ENCODE measurements around the gene PGM2.

The PGM2 gene

GRCh38 chr4:37864786-37865185 is 38.3 kb downstream of the PGM2 start:
- TF ChIP-seq FOXP2 (optimal IDR thresholded peaks at IDR 0.05; ENCODE audit: borderline replicate concordance, extremely low read depth, extremely low read length, insufficient read depth), result no peak
- TF ChIP-seq SIN3A (IDR thresholded peaks at IDR 0.05; ENCODE audit: borderline replicate concordance, insufficient read depth, low read length), result no peak
- TF ChIP-seq REST (IDR thresholded peaks at IDR 0.05; ENCODE audit: insufficient read depth in 1 of 2, low read depth in 2 of 2, low read length in 2 of 2), result no peak
- TF ChIP-seq POLR2AphosphoS5 (IDR thresholded peaks at IDR 0.05; ENCODE audit: low read depth, low read length), result no peak
- no peak for TF ChIP-seq TAF1 (IDR thresholded peaks at IDR 0.05; ENCODE audit: borderline replicate concordance, insufficient read depth, low read length)

GRCh38 chr4:37865450-37865849 is 39.0 kb downstream of the PGM2 start:
- TF ChIP-seq FOXP2 (optimal IDR thresholded peaks at IDR 0.05; ENCODE audit: borderline replicate concordance, extremely low read depth, extremely low read length, insufficient read depth), result no peak
- no peak for TF ChIP-seq SIN3A (IDR thresholded peaks at IDR 0.05; ENCODE audit: borderline replicate concordance, insufficient read depth, low read length)
- TF ChIP-seq POLR2AphosphoS5 (IDR thresholded peaks at IDR 0.05; ENCODE audit: low read depth, low read length), result no peak
- TF ChIP-seq REST (IDR thresholded peaks at IDR 0.05; ENCODE audit: insufficient read depth in 1 of 2, low read depth in 2 of 2, low read length in 2 of 2), result no peak
- TF ChIP-seq TAF1 (IDR thresholded peaks at IDR 0.05; ENCODE audit: borderline replicate concordance, insufficient read depth, low read length), result no peak

- TF ChIP-seq TAF1 (IDR thresholded peaks at IDR 0.05; ENCODE audit: borderline replicate concordance, insufficient read depth, low read length) (no peak), FOXP2 (optimal IDR thresholded peaks at IDR 0.05; ENCODE audit: borderline replicate concordance, extremely low read depth, extremely low read length, insufficient read depth) (no peak), SIN3A (IDR thresholded peaks at IDR 0.05; ENCODE audit: borderline replicate concordance, insufficient read depth, low read length) (no peak), POLR2AphosphoS5 (IDR thresholded peaks at IDR 0.05; ENCODE audit: low read depth, low read length) (no peak)
These were observed 40.6 kb downstream of the PGM2 start for GRCh38 chr4:37867102-37867501.

- TF ChIP-seq SIN3A (IDR thresholded peaks at IDR 0.05; ENCODE audit: borderline replicate concordance, insufficient read depth, low read length) (no peak), REST (IDR thresholded peaks at IDR 0.05; ENCODE audit: insufficient read depth in 1 of 2, low read depth in 2 of 2, low read length in 2 of 2) (no peak), FOXP2 (optimal IDR thresholded peaks at IDR 0.05; ENCODE audit: borderline replicate concordance, extremely low read depth, extremely low read length, insufficient read depth) (no peak), POLR2AphosphoS5 (IDR thresholded peaks at IDR 0.05; ENCODE audit: low read depth, low read length) (no peak), TAF1 (IDR thresholded peaks at IDR 0.05; ENCODE audit: borderline replicate concordance, insufficient read depth, low read length) (no peak)
These were observed 41.8 kb downstream of the PGM2 start for GRCh38 chr4:37868238-37868637.

- TF ChIP-seq FOXP2 (optimal IDR thresholded peaks at IDR 0.05; ENCODE audit: borderline replicate concordance, extremely low read depth, extremely low read length, insufficient read depth) (no peak), REST (IDR thresholded peaks at IDR 0.05; ENCODE audit: insufficient read depth in 1 of 2, low read depth in 2 of 2, low read length in 2 of 2) (no peak), POLR2AphosphoS5 (IDR thresholded peaks at IDR 0.05; ENCODE audit: low read depth, low read length) (no peak), SIN3A (IDR thresholded peaks at IDR 0.05; ENCODE audit: borderline replicate concordance, insufficient read depth, low read length) (no peak), TAF1 (IDR thresholded peaks at IDR 0.05; ENCODE audit: borderline replicate concordance, insufficient read depth, low read length) (no peak)
These were observed 46.0 kb downstream of the PGM2 start for GRCh38 chr4:37872310-37872988.

Measured in PFSK-1 (cell line).